GM12872 (cell line): Measurements from ENCODE around the gene CACNA1I.
A peak's percentile ranks its signal among the peaks of the same experiment; 100 is the strongest.

ENCODE experiments used
- TF ChIP-seq, protein P1 (sequence below): IDR thresholded peaks from 3 replicates; pipeline ENCODE4 v1.5.1; 2011; ENCODE audit warnings: low read depth, mild to moderate bottlenecking, low read length, moderate library complexity; ENCODE audit not compliant: insufficient read depth

CACNA1I gene

GRCh38 chr22:39597236-39597869 is 26.8 kb downstream of the CACNA1I start:
- TF ChIP-seq, protein P1, sequence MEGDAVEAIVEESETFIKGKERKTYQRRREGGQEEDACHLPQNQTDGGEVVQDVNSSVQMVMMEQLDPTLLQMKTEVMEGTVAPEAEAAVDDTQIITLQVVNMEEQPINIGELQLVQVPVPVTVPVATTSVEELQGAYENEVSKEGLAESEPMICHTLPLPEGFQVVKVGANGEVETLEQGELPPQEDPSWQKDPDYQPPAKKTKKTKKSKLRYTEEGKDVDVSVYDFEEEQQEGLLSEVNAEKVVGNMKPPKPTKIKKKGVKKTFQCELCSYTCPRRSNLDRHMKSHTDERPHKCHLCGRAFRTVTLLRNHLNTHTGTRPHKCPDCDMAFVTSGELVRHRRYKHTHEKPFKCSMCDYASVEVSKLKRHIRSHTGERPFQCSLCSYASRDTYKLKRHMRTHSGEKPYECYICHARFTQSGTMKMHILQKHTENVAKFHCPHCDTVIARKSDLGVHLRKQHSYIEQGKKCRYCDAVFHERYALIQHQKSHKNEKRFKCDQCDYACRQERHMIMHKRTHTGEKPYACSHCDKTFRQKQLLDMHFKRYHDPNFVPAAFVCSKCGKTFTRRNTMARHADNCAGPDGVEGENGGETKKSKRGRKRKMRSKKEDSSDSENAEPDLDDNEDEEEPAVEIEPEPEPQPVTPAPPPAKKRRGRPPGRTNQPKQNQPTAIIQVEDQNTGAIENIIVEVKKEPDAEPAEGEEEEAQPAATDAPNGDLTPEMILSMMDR = no peak

DNA sequence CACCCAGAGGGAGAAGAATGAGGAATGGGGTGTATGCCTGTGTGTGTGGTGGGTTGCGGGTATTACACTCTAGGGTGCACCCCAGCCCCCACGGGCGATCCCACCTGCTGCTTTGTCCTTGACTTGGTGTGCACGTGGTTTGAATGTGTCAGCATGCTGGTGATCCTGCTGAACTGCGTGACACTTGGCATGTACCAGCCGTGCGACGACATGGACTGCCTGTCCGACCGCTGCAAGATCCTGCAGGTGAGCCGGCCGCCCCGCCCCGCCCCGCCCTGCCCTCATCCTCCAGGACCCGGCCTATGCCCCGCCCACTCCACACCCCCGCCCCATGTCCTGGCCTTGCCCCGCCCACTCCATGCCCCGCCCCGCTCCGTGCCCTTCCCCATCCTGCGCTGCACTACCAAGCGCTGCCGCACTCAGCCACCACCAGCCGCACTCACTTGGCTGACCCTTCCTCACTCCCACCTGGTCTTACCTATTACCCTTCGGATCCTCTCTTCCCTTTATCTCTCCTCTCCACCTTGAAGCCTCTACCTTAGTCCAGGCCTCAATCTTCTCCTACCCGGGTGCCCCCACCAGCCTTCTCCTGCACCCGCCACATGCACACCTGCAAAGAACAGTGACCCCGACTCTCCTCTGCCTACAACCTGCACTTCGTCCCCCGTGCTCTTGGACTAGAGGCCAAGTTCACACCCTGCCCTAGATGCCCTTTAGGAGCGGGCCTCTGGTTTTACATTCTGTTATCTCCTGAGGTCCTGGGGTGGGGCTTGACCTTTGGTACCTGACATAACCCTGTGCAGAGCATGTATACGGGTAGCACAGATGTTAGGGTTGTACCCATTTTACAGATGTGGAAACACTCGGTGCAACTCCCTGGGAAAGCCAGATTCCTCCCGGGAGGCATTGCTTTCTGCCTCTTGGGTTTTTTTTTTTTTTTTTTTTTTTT is 27.7 kb downstream of the CACNA1I start:
- TF ChIP-seq, protein P1 = 0 out of 3 replicates have a peak, but pooled peaks have one; percentile 10

GRCh38 chr22:39600491-39601179 is 30.1 kb downstream of the CACNA1I start:
- TF ChIP-seq, protein P1 = no peak

- TF ChIP-seq, protein P1 = no peak
Observed at GRCh38 chr22:39601180-39601535, 30.6 kb downstream of the CACNA1I start.

DNA sequence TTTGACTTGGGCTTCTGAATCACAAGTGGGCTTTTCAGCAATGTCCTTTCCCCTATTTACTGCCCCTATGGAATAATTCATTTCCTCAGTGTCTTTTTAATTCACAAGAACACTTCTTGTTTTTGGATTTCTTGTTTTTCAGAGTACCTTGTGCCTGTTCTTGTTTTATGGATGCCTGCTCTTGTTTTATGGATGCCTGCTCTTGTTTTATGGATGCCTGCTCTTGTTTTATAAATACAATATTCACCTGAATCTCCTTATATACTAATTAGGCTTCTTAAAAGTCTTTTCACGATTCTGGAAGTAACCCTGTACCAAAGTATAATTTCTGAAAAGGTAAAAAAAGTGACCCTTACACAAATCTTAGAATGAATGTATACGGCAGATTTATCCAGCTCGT is 32.8 kb downstream of the CACNA1I start:
- TF ChIP-seq, protein P1 = no peak

GRCh38 chr22:39610246-39610645 is 39.7 kb downstream of the CACNA1I start:
- TF ChIP-seq, protein P1 = no peak

DNA sequence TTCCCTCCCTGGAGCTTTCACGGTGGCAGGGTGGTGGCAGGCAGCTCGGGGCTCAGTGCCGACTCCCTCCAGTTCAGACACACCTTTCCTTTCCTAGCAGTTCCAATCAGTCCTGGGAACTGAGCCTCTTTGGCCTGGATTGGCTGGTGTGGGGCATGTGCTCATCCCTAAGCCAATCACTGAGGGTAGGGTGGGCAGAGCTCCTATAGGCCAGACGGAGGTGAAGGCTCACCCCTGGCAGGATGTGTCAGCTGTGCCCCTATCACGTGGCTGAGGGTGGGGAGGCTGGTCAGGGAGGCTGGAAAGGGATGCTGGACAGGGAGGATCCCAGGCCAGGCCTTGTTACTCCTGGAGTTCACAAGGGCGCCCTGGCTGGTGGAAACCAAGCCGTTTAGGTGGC is 40.2 kb downstream of the CACNA1I start:
- TF ChIP-seq, protein P1 = no peak
